MCF 10A (cell line): ENCODE measurements around the gene RNF157. TPM values are rescaled to one million over a fixed set of nuclear protein-coding genes. Genes with fewer than 3 reads are reported as not detected.

Experiments used
- BruUV-seq: library from RNA; stranded (reverse); fragments of 400-500 nt; replicated peaks from 2 replicates; lab custom pipeline; 2021; lab: Mats Ljungman, UMichigan
- CTCF ChIA-PET: fragments of 300-600 bp; sonication (Branson Sonifier 250); formaldehyde crosslinking; extraction: SDS; loops from one replicate; lab custom pipeline; 2021; ENCODE audit warnings: antibody characterized with exemption, inconsistent platforms; lab: Yijun Ruan, JAX
- POLR2A ChIA-PET: fragments of 300-600, 350-650 bp; sonication (Branson Sonifier 250); formaldehyde crosslinking; extraction: SDS; loops from one replicate; lab custom pipeline; 2020; ENCODE audit warnings: antibody characterized with exemption, inconsistent platforms; lab: Yijun Ruan, JAX
- DNase-seq: peaks from one replicate; pipeline ENCODE4 v3.0.0-alpha.2; 2018; ENCODE audit not compliant: unreplicated experiment
- H3K27ac Mint-ChIP-seq: one replicate; pipeline ENCODE4 v1.8.0; 2022; ENCODE audit warnings: mild to moderate bottlenecking, low read depth, mixed read lengths; ENCODE audit not compliant: unreplicated experiment
- H3K27me3 Mint-ChIP-seq: one replicate; pipeline ENCODE4 v1.8.0; 2022; ENCODE audit warnings: mixed read lengths; ENCODE audit not compliant: insufficient read depth, unreplicated experiment
- H3K36me3 Mint-ChIP-seq: one replicate; pipeline ENCODE4 v1.8.0; 2022; ENCODE audit warnings: mild to moderate bottlenecking, moderate library complexity, mixed read lengths; ENCODE audit not compliant: insufficient read depth, unreplicated experiment
- H3K4me1 Mint-ChIP-seq: one replicate; pipeline ENCODE4 v1.8.0; 2022; ENCODE audit warnings: mixed read lengths; ENCODE audit not compliant: insufficient read depth, unreplicated experiment
- H3K4me3 Mint-ChIP-seq: one replicate; pipeline ENCODE4 v1.8.0; 2022; ENCODE audit warnings: mild to moderate bottlenecking, moderate library complexity, mixed read lengths; ENCODE audit not compliant: unreplicated experiment
- H3K9me3 Mint-ChIP-seq: one replicate; pipeline ENCODE4 v1.8.0; 2022; ENCODE audit warnings: mixed read lengths; ENCODE audit not compliant: unreplicated experiment
- intact Hi-C: fragments of 100-400 bp; cut with micrococcal nuclease; formaldehyde crosslinking; loops from 2 replicates; pipeline ENCODE4 v1.14.1; 2022
- total RNA-seq: library from RNA; stranded (reverse); gene quantifications from 2 replicates; pipeline ENCODE4 v1.2.3, GENCODE V29; 2022
- TF ChIP-seq, protein P1 (sequence below): fragments of 200-600 bp; IDR thresholded peaks from one replicate; pipeline ENCODE4 v1.8.0; 2022; ENCODE audit warnings: antibody characterized with exemption, mild to moderate bottlenecking; ENCODE audit not compliant: unreplicated experiment

The RNF157 gene
- total RNA-seq, 1 experiment from 2014 or later = 0.44 TPM

DNA sequence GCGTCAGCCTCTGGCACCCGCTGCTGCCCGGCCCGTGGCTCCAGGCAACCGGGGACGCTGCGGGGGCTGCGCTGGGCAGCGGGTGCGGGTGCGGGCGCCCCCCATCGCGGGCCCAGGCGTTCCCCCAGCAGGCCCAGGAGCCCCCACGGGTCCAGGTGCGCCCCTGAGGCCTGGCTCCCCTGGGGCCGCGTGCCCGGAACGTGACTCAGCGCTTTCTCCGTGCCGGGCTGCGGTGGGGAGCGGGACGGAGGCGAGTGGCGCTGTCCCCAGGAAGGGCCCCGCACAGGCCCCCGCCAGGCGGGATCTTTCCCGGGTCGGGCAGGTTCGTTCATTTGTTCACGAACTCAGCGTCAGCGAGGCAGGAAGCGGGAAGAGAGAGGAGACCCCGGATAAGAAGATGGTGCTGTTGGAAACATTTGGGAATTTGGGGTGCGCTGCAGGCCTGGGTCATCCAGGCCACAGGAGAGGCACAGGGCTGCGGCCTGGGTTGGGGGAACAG is 118.3 kb downstream of the RNF157 start:
- Mint-ChIP-seq H3K27ac (no peak overlapping the region), H3K36me3 (no peaks in the 10 kb centered on the region), H3K9me3 (no peaks in the 10 kb centered on the region), H3K27me3 (no peaks in the 10 kb centered on the region), H3K4me1 (no peaks in the 10 kb centered on the region), H3K4me3 (no peak overlapping the region)
- DNase-seq = no peak
- TF ChIP-seq, protein P1, sequence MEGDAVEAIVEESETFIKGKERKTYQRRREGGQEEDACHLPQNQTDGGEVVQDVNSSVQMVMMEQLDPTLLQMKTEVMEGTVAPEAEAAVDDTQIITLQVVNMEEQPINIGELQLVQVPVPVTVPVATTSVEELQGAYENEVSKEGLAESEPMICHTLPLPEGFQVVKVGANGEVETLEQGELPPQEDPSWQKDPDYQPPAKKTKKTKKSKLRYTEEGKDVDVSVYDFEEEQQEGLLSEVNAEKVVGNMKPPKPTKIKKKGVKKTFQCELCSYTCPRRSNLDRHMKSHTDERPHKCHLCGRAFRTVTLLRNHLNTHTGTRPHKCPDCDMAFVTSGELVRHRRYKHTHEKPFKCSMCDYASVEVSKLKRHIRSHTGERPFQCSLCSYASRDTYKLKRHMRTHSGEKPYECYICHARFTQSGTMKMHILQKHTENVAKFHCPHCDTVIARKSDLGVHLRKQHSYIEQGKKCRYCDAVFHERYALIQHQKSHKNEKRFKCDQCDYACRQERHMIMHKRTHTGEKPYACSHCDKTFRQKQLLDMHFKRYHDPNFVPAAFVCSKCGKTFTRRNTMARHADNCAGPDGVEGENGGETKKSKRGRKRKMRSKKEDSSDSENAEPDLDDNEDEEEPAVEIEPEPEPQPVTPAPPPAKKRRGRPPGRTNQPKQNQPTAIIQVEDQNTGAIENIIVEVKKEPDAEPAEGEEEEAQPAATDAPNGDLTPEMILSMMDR = no peak
- intact Hi-C loops = loop anchor here (1.0 kb wide), 2 partner anchors 60 to 157 kb away; no protein-coding TSS in a partner anchor
- ChIA-PET CTCF (interaction anchor here (0.6 to 7.2 kb wide), 9 partner anchors 11 to 226 kb away, joined by 3 to 82 read pairs (median 4); no protein-coding TSS in a partner anchor), POLR2A (interaction anchor here (0.8 to 1.2 kb wide), 2 partner anchors 18 to 158 kb away, joined by 3 to 4 read pairs; partner anchors contain the start of gene EXOC7)
- BruUV-seq = no TSS peak

DNA sequence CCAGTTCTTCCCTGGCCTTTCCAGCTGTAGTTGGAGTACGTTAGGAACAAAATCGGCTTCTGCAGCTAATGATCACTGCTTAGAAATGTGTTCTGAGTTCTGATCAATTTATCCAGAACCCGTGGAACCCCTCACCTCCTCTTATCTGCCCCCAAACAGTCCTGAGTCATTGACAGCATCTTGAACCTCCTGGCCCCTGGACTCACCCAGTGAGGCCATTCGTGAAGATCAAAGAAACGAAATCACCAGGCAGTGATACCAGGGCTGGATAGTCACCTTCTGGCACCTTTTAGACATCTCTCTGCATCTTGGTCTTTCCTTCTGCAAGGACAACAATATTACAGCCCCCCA is 119.7 kb downstream of the RNF157 start:
- no peak for DNase-seq

DNA sequence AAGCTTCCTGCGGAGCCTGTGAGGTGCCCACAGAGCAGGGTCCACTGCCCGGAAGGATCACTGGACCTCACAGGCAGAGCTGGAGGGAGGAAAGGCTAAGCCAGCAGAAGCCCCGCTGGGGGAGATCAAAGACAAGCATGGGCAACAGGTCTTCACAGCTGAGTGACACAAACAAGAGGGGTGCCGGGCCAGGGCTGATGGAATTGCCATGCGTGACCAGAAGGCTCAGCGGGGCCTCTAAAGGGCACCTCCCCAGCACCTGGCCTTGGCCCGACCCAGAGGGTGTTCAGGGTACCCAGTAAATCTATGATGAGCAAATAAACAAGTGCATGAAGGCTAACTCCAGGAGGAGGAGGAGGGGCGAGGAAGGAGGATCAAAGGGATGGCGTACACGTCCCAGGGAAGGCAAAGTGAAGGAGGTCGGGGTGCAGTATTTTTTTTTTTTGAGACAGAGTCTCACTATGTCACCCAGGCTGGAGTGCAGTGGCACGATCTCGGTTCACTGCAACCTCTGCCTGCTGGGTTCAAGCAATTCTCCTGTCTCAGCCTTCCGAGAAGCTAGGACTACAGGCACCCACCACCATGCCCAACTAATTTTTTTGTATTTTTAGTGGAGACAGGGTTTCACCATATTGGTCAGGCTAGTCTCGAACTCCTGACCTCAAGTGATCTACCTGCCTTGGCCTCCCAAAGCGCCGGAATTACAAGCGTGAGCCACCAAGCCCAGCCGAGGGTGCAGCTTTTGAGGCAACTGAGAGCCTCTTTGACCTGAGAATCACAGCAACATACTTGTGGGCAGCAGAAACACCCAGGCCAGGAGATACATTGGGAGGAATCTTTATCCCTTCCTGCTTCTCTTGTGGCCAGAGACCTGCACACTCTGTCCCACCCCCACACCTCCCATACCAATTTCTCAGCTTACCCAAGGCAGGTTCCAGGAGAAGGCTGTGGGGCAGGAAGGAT is 120.6 kb downstream of the RNF157 start:
- CTCF ChIA-PET = interaction anchor here (0.6 to 7.2 kb wide), 5 partner anchors 105 to 174 kb away, joined by 3 to 82 read pairs (median 4); no protein-coding TSS in a partner anchor
- no peak overlapping the region for H3K4me3 Mint-ChIP-seq

More for the DNA sequence above, 119.7 kb downstream of the RNF157 start:
- no peaks in the 10 kb centered on the region for H3K4me1 Mint-ChIP-seq
- H3K4me3 Mint-ChIP-seq = no peak overlapping the region
- intact Hi-C loops = loop anchor here (1.0 kb wide), 2 partner anchors 62 to 159 kb away; no protein-coding TSS in a partner anchor
- CTCF ChIA-PET = interaction anchor here (0.6 to 7.2 kb wide), 6 partner anchors 12 to 372 kb away, joined by 3 to 82 read pairs (median 4); no protein-coding TSS in a partner anchor
- TF ChIP-seq, protein P1 = no peak
- no peak overlapping the region for H3K27ac Mint-ChIP-seq
- no peaks in the 10 kb centered on the region for H3K27me3 Mint-ChIP-seq
- POLR2A ChIA-PET = interaction anchor here (1.2 kb wide), 1 partner anchor 159 kb away, joined by 4 read pairs; no protein-coding TSS in a partner anchor
- H3K9me3 Mint-ChIP-seq = no peaks in the 10 kb centered on the region
- H3K36me3 Mint-ChIP-seq = no peaks in the 10 kb centered on the region
- no TSS peak for BruUV-seq

More for the DNA sequence above, 120.6 kb downstream of the RNF157 start:
- Mint-ChIP-seq H3K9me3 (no peaks in the 10 kb centered on the region), H3K27me3 (no peaks in the 10 kb centered on the region), H3K36me3 (no peaks in the 10 kb centered on the region), H3K4me1 (no peaks in the 10 kb centered on the region), H3K27ac (no peak overlapping the region)
- POLR2A ChIA-PET = no interaction called here
- BruUV-seq = no TSS peak
- TF ChIP-seq, protein P1 = no peak
- intact Hi-C loops = no loop called here
- no peak for DNase-seq
